GM06990 (cell line): ENCODE measurements around the gene PLEKHO2.
"Not testable (repeated sequence)": the region's sequence is repeated elsewhere in the genome, so short reads cannot be mapped to it uniquely, and the experiment has no call there.

Experiments
- DNase-seq: peaks from one replicate; pipeline ENCODE4 v3.0.0-alpha.2; 2011; ENCODE audit not compliant: insufficient read length; ENCODE audit errors: extremely low read depth
- H3K27me3 ChIP-seq: replicated peaks from 2 replicates; pipeline ENCODE4 v1.6.0; 2011; ENCODE audit warnings: low read length; ENCODE audit not compliant: control insufficient read depth, insufficient read depth
- H3K36me3 ChIP-seq: 2 replicates; pipeline ENCODE4 v1.5.1; 2011; ENCODE audit warnings: low read length; ENCODE audit not compliant: control insufficient read depth, insufficient read depth
- H3K4me3 ChIP-seq: replicated peaks from 2 replicates; pipeline ENCODE4 v1.5.1; 2011; ENCODE audit warnings: low read depth, mild to moderate bottlenecking, control low read depth, low read length
- TF ChIP-seq, protein P1 (sequence below): IDR thresholded peaks from 2 replicates; pipeline ENCODE4 v1.5.1; 2011; ENCODE audit warnings: low read length, control low read depth, mild to moderate bottlenecking, inconsistent platforms; ENCODE audit not compliant: insufficient read depth, poor library complexity, severe bottlenecking

Gene PLEKHO2

DNA sequence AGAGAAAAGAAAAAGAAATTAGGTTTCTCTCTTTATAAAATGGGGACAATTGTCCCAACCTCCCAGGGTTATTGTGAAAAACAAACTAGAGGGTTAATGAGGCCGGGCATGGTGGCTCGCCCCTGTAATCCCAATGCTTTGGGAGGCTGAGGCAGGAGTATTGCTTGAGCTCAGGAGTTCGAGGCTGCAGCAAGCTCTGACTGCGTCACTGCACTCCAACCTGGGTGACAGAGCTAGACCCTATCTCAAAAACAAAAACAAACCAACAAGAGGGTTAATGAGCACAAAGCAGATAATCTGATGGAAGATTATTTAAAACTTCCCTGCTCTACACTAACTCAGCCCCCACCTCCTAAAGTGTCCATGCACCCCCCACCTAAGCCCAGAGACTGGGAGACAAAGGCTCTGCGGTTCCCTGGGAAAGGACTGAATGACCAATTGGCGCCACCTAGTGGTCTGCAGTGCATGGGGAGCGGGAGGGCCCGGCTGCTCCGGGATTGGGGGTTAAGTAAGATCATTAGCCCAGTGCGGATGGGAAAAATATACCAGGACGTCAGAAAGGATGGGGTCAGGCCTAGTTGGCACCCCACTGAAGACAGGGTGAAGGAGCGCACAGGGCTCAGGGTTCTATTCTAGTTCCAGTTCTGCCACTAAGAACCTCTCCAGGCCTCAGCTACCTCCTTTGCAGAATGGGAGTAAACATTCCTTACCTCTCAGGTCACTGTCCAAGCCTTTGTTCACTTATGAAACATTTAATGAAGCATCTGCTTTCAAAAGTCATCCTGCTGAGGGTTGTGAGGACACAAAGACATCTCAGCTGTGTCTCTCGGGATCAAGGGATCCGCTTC, 31.8 kb upstream of the PLEKHO2 start:
- Histone ChIP-seq H3K27me3 (no peaks in the 10 kb centered on the region; the same call in 1 of the 2 replicates), H3K4me3 (no peak overlapping the region), H3K36me3 (no peaks in the 10 kb centered on the region)
- peak; percentile 54 for DNase-seq
- TF ChIP-seq, protein P1, sequence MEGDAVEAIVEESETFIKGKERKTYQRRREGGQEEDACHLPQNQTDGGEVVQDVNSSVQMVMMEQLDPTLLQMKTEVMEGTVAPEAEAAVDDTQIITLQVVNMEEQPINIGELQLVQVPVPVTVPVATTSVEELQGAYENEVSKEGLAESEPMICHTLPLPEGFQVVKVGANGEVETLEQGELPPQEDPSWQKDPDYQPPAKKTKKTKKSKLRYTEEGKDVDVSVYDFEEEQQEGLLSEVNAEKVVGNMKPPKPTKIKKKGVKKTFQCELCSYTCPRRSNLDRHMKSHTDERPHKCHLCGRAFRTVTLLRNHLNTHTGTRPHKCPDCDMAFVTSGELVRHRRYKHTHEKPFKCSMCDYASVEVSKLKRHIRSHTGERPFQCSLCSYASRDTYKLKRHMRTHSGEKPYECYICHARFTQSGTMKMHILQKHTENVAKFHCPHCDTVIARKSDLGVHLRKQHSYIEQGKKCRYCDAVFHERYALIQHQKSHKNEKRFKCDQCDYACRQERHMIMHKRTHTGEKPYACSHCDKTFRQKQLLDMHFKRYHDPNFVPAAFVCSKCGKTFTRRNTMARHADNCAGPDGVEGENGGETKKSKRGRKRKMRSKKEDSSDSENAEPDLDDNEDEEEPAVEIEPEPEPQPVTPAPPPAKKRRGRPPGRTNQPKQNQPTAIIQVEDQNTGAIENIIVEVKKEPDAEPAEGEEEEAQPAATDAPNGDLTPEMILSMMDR = peak; percentile 98

DNA sequence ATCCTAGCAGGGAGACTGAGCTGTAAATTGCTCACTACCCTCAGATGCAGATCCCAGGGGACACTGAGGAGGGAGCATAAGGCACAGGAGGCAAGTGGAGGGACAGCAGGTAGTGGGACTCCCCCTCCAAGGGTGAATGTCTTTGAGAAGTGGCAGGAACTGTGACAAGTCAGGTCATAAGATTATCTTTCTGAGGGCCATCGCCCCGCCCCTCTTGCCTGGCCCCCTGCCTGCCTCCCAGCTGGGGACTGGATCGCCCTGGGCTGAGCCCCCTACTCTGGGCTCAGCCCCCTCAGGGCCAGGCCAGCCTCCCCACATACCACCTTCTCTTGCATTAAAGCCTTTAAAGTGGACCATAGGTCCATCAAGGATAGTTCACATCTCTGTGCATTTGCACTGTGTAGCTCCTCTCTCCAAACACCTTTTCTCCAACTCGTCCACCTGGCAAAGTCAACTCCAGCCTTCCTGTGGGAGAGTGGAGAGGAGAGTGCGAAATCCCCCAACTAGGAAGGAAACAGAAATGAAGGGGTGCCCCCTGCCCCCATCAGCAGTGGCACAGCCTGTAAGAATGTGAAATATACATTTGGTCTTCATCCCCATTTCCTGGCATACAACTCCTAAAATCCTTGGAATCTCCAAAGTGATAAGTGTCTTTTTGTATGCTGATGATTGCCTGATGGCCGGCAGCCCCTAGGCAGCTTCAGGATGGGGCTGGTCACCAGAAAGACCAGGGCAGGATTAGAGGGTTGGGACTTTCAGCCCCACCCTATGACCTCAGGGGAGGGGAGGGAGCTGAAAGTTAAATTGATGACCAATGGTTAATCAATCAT, 31.0 kb upstream of the PLEKHO2 start:
- TF ChIP-seq, protein P1 = no peak
- Histone ChIP-seq H3K36me3 (no peaks in the 10 kb centered on the region; the same call in 1 of the 2 replicates), H3K27me3 (no peaks in the 10 kb centered on the region; the same call in 1 of the 2 replicates), H3K4me3 (no peak overlapping the region)
- no peak for DNase-seq

DNA sequence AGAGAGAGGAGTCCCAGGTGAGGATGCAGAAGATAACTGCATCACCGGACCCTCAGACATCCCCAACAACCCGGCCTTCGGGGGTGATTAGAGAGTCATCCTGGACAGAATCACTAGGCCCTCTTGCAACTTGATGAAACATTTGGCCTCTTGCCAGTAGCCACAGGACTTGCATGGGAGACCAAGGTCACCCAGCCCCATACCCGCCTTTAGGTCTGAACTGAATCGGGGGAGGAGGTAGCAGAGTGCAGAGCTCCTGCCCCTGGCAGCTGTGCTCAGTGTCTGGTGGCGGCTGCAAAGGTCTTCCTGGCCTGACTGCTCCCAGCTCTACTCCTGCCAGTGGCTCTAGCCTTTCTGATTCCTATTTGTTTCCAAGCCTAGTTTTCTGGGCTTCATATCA, 28.6 kb upstream of the PLEKHO2 start:
- Histone ChIP-seq H3K4me3 (no peak overlapping the region), H3K27me3 (no peaks in the 10 kb centered on the region), H3K36me3 (peaks cover 2% of the 10 kb centered on the region)
- no peak for DNase-seq
- TF ChIP-seq, protein P1 = no peak

DNA sequence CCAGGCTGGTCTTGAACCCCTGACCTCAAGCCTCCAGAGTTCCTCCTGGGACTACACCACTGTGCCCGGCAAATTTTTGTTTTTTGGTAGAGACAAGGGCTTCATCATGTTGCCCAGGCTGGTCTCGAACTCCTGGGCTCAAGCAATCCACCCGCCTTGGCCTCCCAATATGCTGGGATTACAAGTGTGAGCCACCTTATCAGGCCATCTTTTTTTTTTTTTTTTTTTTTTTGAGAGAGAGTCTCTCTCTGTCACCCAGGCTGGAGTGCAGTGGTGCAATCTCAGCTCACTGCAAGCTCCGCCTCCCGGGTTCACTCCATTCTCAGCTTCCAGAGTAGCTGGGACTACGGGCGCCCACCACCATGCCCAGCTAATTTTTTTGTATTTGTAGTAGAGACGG, 27.4 kb upstream of the PLEKHO2 start:
- peaks cover 11% of the 10 kb centered on the region for H3K36me3 ChIP-seq
- DNase-seq, H3K27me3 ChIP-seq, H3K4me3 ChIP-seq: not testable (repeated sequence)

DNA sequence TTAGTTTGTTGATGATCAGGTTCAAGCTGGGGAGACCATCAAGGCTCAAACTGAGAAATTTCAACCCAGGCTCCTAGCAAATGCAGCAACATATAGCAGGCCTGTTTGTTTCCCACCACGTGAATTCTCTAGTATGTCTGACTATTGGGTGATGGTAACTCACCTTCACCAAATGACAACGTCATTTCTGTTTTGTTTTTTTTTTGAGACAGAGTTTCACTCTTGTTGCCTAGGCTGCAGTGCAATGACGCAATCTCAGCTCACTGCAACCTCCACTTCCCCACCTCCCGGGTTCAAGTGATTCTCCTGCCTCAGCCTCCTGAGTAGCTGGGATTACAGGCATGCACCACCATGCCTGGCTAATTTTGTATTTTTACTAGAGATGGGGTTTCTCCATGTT, 26.8 kb upstream of the PLEKHO2 start:
- DNase-seq, H3K4me3 ChIP-seq, H3K27me3 ChIP-seq: not testable (repeated sequence)
- peaks cover 14% of the 10 kb centered on the region for H3K36me3 ChIP-seq

DNA sequence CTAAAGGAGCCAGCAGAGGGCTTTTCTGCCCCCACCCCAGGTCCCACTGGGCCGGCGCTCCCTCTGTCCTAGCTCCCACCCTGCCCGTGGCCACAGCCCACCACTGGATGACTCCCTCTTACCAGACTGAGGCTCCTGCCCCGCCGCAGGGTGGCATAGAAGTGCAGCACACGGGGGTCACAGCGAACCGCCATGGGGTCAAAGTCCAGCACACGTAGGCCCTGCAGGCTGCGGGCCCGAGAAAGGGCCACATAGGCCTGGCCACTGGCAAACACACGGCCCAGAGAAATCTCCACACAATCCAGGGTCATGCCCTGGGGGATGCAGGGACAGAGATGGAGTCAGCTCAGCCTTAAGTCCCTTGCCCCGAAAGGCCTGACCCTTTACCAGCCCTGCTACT, 25.3 kb upstream of the PLEKHO2 start:
- Histone ChIP-seq H3K27me3 (no peaks in the 10 kb centered on the region), H3K36me3 (peaks cover 21% of the 10 kb centered on the region), H3K4me3 (no peak overlapping the region)
- TF ChIP-seq, protein P1 = no peak
- DNase-seq = no peak
